Spinal cord (tissue), 10 donors: ENCODE results near the gene OR2T27. TPM values are rescaled to one million over a fixed set of nuclear protein-coding genes. Genes with fewer than 3 reads are reported as not detected.
"Not testable (repeated sequence)": the region's sequence is repeated elsewhere in the genome, so short reads cannot be mapped to it uniquely, and the experiment has no call there.

Experiments
- DNase-seq, 6 donors: peaks; one replicate each; pipeline versions ENCODE4 v3.0.0 to v3.0.0-alpha.2; 2013 to 2015; ENCODE audit warnings: low spot score in 6 of 6, low read depth in 4 of 6
- H3K27ac ChIP-seq: one replicate; pipeline ENCODE4 v1.5.1; 2013; ENCODE audit warnings: low read depth, low read length, control low read depth
- H3K27me3 ChIP-seq: one replicate; pipeline ENCODE4 v1.6.1; 2013; ENCODE audit warnings: low read length; ENCODE audit not compliant: control insufficient read depth, insufficient read depth
- H3K36me3 ChIP-seq: one replicate; pipeline ENCODE4 v1.6.1; 2013; ENCODE audit warnings: low read length; ENCODE audit not compliant: control insufficient read depth, insufficient read depth
- H3K4me1 ChIP-seq: one replicate; pipeline ENCODE4 v1.6.1; 2013; ENCODE audit warnings: low read length; ENCODE audit not compliant: control insufficient read depth, insufficient read depth
- H3K4me3 ChIP-seq: one replicate; pipeline ENCODE4 v1.5.1; 2013; ENCODE audit warnings: low read depth, low read length, control low read depth
- H3K9me3 ChIP-seq: one replicate; pipeline ENCODE4 v1.6.1; 2013; ENCODE audit warnings: low read length; ENCODE audit not compliant: control insufficient read depth, insufficient read depth
- WGBS: methylation state at CpG from one replicate; pipeline ENCODE4 v1.1.5; 2013; ENCODE audit warnings: missing lambda C conversion rate; ENCODE audit not compliant: insufficient coverage; 5-methylcytosine and 5-hydroxymethylcytosine counted together
- long read RNA-seq, 4 donors: transcript quantifications; one replicate each; lab custom pipeline, GENCODE V29; 2026
- polyA plus RNA-seq, 2 donors: library from polyadenylated mRNA; unstranded; fragments of 120-200 nt; gene quantifications; one replicate each; pipeline ENCODE4 v1.2.1, GENCODE V29; 2013; ENCODE audit not compliant: insufficient read length in 2 of 2
- total RNA-seq, 2 donors: library from RNA; depleted of rRNA in 1 of 2; stranded (reverse); fragments of 120-200 nt in 1 of 2; fragments of >200 nt in 1 of 2; gene quantifications; one replicate each; pipeline versions ENCODE4 v1.2.3 to v1.2.4, GENCODE V29; 2013 to 2014
- donor health status: healthy.

OR2T27 gene, protein sequence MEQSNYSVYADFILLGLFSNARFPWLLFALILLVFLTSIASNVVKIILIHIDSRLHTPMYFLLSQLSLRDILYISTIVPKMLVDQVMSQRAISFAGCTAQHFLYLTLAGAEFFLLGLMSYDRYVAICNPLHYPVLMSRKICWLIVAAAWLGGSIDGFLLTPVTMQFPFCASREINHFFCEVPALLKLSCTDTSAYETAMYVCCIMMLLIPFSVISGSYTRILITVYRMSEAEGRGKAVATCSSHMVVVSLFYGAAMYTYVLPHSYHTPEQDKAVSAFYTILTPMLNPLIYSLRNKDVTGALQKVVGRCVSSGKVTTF
- total RNA-seq (not detected), polyA plus RNA-seq (not detected)
- long read RNA-seq, donor 1: 0 reads
- long read RNA-seq, donor 2: 0 reads
- long read RNA-seq, donor 3: 0 reads
- long read RNA-seq, donor 4: 0 reads

DNA sequence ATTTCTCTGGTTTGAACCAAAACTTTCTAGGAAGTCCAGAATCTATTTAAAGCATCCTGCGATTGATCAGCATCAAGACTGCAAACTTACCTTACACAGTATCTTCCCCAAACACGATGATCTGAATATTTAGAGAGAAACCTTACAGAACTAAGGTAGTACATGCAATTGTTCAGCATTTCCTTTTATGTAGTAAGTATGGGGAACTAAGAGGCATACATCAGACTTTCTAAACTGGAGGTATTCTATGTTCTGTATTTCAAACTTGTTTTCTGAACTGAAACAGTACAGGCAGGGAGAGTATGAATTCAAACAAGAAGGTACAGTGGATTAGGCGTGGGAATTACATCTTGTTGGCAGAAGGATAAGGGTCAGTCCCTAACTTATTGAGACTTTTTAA lies at the start of gene OR2T27:
Gene OR2T27, minus strand, starts transcription at position 175 of the 400 bp plus-strand sequence. CDS start 4,644 bp downstream, outside the sequence.
- not testable (repeated sequence) for H3K27me3 ChIP-seq, H3K27ac ChIP-seq, H3K36me3 ChIP-seq, H3K4me3 ChIP-seq, H3K4me1 ChIP-seq, H3K9me3 ChIP-seq, DNase-seq
- no CpG with 5 or more reads among the region's 3 CpGs for WGBS

DNA sequence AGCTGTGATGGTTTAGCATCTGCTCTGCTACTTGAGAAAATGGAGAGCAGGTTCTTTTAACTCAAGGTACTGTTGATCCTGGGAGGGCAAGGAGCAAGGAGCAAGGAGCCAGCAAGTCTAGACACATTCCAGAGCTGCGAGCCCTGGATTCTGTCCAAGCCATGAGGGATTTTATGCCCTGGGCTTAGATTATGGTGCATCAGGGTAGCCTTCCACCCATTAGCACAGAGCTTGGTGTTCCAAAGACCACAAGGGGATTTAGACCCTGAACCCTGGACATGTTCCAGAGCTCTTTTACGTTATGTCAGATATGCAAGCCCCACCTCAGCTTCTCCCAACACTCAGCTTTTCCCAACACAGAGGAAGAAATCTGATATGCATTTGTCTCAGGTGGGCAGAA lies 49.3 kb upstream of the OR2T27 start:
- Histone ChIP-seq H3K9me3 (peaks cover 4% of the 10 kb centered on the region), H3K4me3 (no peak overlapping the region), H3K36me3 (no peaks in the 10 kb centered on the region), H3K4me1 (no peaks in the 10 kb centered on the region), H3K27ac (no peak overlapping the region), H3K27me3 (no peaks in the 10 kb centered on the region)
- WGBS: 70% methylated on average over 1 of the region's 2 CpGs
- DNase-seq: no peak

DNA sequence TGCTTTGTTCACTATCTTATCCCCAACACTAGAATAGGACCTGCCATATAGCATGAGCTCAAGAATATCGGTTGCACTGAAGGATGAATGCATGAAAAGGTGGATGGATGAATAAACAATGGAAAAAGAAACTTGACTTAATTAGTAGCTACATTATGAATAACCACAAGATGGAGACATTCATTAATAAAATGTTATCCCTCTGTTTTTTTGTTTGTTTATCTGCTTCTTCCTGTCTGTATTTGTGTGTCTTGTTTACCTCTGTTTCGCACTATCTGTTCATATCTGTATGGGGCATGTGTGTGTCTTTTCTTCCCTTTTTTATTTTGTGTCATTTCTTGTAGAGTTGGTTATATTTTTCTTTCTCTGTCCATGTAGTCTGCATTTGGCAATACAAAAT lies 48.3 kb upstream of the OR2T27 start:
- Histone ChIP-seq H3K27me3 (no peaks in the 10 kb centered on the region), H3K4me1 (no peaks in the 10 kb centered on the region), H3K27ac (no peak overlapping the region), H3K4me3 (no peak overlapping the region), H3K36me3 (no peaks in the 10 kb centered on the region), H3K9me3 (peaks cover 2% of the 10 kb centered on the region)
- WGBS: no CpG with 5 or more reads among the region's 2 CpGs
- DNase-seq: no peak

DNA sequence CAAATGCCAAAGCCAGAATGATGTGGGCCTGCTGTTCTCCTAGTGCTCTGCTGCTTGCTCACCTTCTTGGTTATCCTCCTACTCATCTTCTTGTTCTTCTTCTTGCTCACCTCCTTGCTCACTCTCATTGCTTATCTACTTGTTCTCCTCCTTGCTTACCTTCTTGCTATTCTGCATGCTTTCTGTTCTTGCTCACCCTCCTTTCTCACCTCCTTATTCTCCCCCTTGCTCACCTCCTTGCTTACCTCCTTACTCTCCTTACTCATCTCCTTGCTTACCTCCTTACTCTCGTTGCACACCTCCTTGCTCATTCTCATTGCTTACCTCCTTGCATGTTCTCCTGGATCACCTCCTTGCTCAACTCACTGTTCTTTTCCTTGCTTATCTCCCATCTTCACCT lies 47.4 kb upstream of the OR2T27 start, which contains the start of gene OR14I1:
Gene OR14I1, minus strand, starts transcription at position 53 of the 400 bp plus-strand sequence.
- Histone ChIP-seq H3K27me3 (no peaks in the 10 kb centered on the region), H3K27ac (no peak within 1 kb of the TSS), H3K4me3 (no peak within 1 kb of the TSS), H3K9me3 (peaks cover 2% of the 10 kb centered on the region), H3K4me1 (no peaks in the 10 kb centered on the region), H3K36me3 (no peaks in the 10 kb centered on the region)
- WGBS: 76% methylated on average over 1 of the region's 1 CpG
- DNase-seq: no peak

DNA sequence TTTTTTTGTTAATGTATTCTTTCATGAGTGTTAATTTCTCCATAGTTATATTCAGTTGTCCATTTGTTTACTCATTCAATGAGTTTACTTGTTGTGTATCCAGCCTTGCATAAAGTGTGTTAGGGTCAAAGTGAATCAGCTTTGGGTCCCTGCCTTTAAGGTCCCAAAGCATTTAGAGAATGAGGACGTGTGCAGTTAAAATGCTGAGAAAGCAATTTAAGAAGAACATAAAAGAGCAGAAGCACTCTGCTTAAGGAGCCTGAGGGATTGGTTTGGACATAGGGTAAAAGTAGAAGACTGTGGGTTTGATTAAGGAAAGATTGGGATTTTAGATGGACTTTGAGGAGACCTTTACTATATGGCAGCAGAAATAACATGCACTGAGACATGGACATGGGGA lies 43.8 kb upstream of the OR2T27 start:
- Histone ChIP-seq H3K4me1 (no peaks in the 10 kb centered on the region), H3K27ac (no peak overlapping the region), H3K4me3 (no peak overlapping the region), H3K27me3 (no peaks in the 10 kb centered on the region), H3K9me3 (peaks cover 4% of the 10 kb centered on the region), H3K36me3 (no peaks in the 10 kb centered on the region)
- DNase-seq: no peak
- 63% methylated on average over 1 of the region's 1 CpG for WGBS

DNA sequence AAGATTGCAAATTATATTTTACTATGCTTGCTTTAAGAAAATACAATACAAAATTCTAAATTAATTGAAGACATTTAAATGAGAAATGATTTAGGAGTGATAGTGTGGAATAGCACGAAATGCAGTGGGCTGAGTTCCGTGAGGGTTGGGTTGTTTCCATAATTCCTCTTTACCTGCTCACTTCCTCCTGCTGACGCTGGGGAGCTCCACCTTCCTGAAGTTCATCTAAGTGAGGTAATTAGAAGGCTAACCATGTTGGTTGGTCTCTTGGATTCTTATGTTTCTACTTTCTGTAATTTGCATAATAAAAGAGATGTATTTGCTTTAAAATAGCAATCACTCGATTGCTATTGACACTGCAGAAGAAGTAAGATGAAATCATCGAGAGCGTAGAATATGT lies 42.6 kb upstream of the OR2T27 start:
- Histone ChIP-seq H3K36me3 (no peaks in the 10 kb centered on the region), H3K27me3 (no peaks in the 10 kb centered on the region), H3K4me3 (no peak overlapping the region), H3K9me3 (peaks cover 4% of the 10 kb centered on the region), H3K4me1 (no peaks in the 10 kb centered on the region), H3K27ac (no peak overlapping the region)
- no peak for DNase-seq
- WGBS: 78% methylated on average over 3 of the region's 6 CpGs

DNA sequence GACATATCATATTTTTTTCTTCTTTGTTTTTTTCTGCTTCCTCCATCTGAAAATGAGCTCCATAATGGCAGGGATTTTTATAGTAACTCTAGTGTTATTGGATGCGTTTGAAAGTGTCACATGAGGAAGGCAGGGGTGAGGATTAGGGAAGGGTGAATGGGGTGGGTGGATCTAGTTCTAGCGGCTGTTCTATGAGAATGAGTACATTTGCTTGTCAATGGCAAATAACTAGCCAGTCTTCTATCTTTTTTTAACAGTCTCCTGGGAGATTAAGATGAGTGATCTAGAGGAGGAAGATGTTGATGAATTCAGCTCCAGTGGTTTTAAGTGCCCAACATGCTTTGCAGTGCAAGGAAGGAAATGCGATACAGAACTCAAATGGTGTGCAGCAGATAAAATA lies 41.4 kb upstream of the OR2T27 start:
- 74% methylated on average over 3 of the region's 3 CpGs for WGBS
- Histone ChIP-seq H3K4me1 (no peaks in the 10 kb centered on the region), H3K36me3 (no peaks in the 10 kb centered on the region), H3K27me3 (no peaks in the 10 kb centered on the region), H3K4me3 (no peak overlapping the region), H3K27ac (no peak overlapping the region), H3K9me3 (peaks cover 5% of the 10 kb centered on the region)
- DNase-seq: no peak

DNA sequence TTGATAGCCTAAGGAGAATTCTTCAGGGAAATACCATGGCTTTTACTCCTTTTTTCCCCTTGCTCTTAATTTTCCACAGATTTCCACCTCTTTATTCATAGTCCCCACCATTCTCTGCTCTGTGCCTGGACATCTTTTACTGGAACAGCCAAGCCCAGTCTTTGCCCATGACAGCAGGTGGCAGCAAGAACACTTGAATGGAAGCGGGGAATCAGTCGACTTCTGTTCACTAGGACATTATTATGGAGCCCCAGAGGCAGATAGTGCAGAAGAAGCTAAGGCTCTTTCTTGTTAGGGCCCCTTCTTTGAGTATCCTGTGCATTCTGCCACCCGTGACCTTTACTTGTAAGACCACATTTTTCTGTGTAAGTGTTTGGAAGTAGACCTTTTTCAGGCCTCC lies 40.9 kb upstream of the OR2T27 start:
- peaks cover 5% of the 10 kb centered on the region for H3K9me3 ChIP-seq
- H3K27me3 ChIP-seq: no peaks in the 10 kb centered on the region
- H3K4me1 ChIP-seq: no peaks in the 10 kb centered on the region
- H3K36me3 ChIP-seq: no peaks in the 10 kb centered on the region
- H3K4me3 ChIP-seq: no peak overlapping the region
- no peak overlapping the region for H3K27ac ChIP-seq
- WGBS: 85% methylated on average over 2 of the region's 3 CpGs
- DNase-seq: no peak

DNA sequence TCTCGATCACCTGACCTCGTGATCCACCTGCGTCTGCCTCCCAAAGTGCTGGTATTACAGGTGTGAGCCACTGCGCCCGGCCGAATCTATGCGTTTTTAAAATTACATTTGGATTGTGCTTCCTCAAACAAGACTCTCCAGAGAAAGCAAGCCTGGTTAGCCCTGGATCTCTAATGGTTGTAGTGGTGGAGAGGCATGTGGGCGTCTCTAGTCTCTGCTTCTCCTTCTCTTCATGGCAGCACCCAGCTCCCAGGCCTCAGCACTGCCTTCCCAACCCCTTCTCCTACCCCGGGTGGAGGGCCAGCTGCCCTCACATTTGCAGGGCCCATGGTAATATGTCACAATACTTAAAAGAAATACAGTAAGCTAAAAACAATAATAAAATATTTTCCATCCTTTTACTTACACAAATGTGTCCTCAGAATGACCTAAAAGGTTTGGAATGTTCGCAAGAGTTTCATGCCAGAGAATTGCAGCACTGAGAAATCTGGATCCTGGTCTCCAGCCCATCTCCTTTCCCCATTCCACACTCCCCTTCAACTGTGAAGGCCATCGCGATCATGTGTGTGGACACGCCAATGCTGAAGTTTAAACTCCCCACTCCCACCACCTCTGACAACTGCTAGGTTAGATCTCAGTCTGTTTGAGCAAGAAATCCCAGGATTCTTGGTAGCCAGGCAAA lies 40.3 kb upstream of the OR2T27 start:
- no peak overlapping the region for H3K27ac ChIP-seq
- H3K9me3 ChIP-seq: peaks cover 5% of the 10 kb centered on the region
- H3K27me3 ChIP-seq: no peaks in the 10 kb centered on the region
- H3K4me1 ChIP-seq: no peaks in the 10 kb centered on the region
- no peaks in the 10 kb centered on the region for H3K36me3 ChIP-seq
- 97% methylated on average over 7 of the region's 13 CpGs for WGBS
- no peak overlapping the region for H3K4me3 ChIP-seq
- DNase-seq: no peak
